ENCODE results near the gene SLC22A5.

GRCh38 chr5:132372542-132372941 is 3.0 kb downstream of the SLC22A5 start:
- TF ChIP-seq CTCF (conservative IDR thresholded peaks at IDR 0.05; ENCODE audit: low read length): no peak
- TF ChIP-seq EZH2phosphoT487 (IDR thresholded peaks at IDR 0.05; ENCODE audit: borderline replicate concordance, low read depth, low read length): no peak

Data from OCI-LY7 (cell line).